Activated CD4-positive, alpha-beta memory T cell treated with anti-CD3 and anti-CD28 coated beads, Interleukin-2, amount 10 ng/mL, durations not matched to agents 7 days and 5 days (primary cell): ENCODE results near the gene ADGRL3. TPM values are rescaled to one million over a fixed set of nuclear protein-coding genes. Genes with fewer than 3 reads are reported as not detected.

Experiments used
- CTCF ChIA-PET: fragments of 350-600 bp; sonication (Branson Sonifier 250); formaldehyde crosslinking; loops from one replicate; lab custom pipeline; 2021; ENCODE audit warnings: antibody characterized with exemption, inconsistent platforms; lab: Charles Lee
- POLR2A ChIA-PET: fragments of 350-600 bp; sonication (Branson Sonifier 250); formaldehyde crosslinking; loops from one replicate; lab custom pipeline; 2021; ENCODE audit warnings: antibody characterized with exemption; lab: Charles Lee
- DNase-seq: peaks from one replicate; pipeline ENCODE4 v3.0.0-alpha.2; 2020
- H3K27ac Mint-ChIP-seq: one replicate; pipeline ENCODE4 v1.8.0; 2021; ENCODE audit warnings: mild to moderate bottlenecking, mixed read lengths
- H3K27me3 Mint-ChIP-seq: one replicate; pipeline ENCODE4 v1.8.0; 2021; ENCODE audit warnings: mixed read lengths
- H3K36me3 Mint-ChIP-seq: one replicate; pipeline ENCODE4 v1.8.0; 2021; ENCODE audit warnings: low read depth, mixed read lengths
- H3K4me1 Mint-ChIP-seq: one replicate; pipeline ENCODE4 v1.8.0; 2021; ENCODE audit warnings: mixed read lengths
- H3K4me3 Mint-ChIP-seq: one replicate; pipeline ENCODE4 v1.8.0; 2021; ENCODE audit warnings: mild to moderate bottlenecking, mixed read lengths
- H3K9me3 Mint-ChIP-seq: one replicate; pipeline ENCODE4 v1.8.0; 2021; ENCODE audit warnings: mixed read lengths
- total RNA-seq, 2 experiments: library from RNA; stranded (reverse); gene quantifications; one replicate each; pipeline ENCODE4 v1.2.3, GENCODE V29; 2021

ADGRL3 gene
- total RNA-seq, 2 experiments from 2014 or later = not detected

DNA sequence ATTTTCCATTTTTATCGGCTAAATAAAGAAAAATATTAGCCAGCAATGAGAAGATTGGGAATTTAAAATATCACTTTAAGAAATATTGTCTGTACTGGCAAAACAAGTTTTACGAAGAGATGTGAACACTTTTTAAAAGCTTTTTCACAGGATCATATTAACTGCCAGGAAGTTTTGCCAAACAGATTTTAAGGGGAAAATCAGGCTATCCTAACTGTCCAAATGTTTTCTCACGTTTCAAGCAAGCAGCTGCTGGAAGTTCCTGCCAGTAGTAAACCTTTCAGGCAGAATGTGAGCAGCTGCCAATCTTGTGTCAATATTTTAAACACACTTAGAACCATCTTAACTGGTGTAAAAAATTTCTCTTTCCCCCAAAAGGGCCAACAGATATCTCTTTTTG is 101.1 kb downstream of the ADGRL3 start:
- ChIA-PET POLR2A (interaction anchor here (0.6 kb wide), 1 partner anchor 13 kb away, joined by 4 read pairs; no protein-coding TSS in a partner anchor), CTCF (no interaction called here)
- DNase-seq = no peak
- peaks cover 3% of the 10 kb centered on the region for H3K9me3 Mint-ChIP-seq
- H3K27me3 Mint-ChIP-seq = no peaks in the 10 kb centered on the region
- no peak overlapping the region for H3K27ac Mint-ChIP-seq
- H3K4me3 Mint-ChIP-seq = no peak overlapping the region
- H3K36me3 Mint-ChIP-seq = no peaks in the 10 kb centered on the region
- H3K4me1 Mint-ChIP-seq = no peaks in the 10 kb centered on the region

DNA sequence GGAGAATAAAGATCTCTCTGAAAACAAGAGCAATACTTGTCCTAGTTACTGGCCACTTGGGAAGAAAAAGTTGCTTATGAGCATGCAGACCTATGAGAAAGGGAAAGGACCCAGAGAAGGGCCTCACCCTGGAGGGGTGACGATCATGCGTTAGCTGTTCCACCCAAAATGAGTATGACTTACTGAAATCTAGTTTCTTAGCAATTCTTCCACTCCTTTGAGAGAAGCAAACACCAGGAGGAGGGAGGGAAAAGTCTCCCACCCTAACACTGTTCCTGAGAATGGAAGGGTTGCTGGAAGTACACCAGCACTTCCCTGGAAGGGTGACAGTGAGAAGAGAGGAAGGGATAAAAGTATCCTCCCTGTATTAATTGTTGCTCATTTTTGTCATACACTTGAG is 107.9 kb downstream of the ADGRL3 start:
- H3K36me3 Mint-ChIP-seq = no peaks in the 10 kb centered on the region
- no peaks in the 10 kb centered on the region for H3K27me3 Mint-ChIP-seq
- H3K9me3 Mint-ChIP-seq = no peaks in the 10 kb centered on the region
- H3K4me1 Mint-ChIP-seq = no peaks in the 10 kb centered on the region
- H3K27ac Mint-ChIP-seq = no peak overlapping the region
- no peak overlapping the region for H3K4me3 Mint-ChIP-seq
- CTCF ChIA-PET = no interaction called here
- DNase-seq = no peak
- POLR2A ChIA-PET = no interaction called here

DNA sequence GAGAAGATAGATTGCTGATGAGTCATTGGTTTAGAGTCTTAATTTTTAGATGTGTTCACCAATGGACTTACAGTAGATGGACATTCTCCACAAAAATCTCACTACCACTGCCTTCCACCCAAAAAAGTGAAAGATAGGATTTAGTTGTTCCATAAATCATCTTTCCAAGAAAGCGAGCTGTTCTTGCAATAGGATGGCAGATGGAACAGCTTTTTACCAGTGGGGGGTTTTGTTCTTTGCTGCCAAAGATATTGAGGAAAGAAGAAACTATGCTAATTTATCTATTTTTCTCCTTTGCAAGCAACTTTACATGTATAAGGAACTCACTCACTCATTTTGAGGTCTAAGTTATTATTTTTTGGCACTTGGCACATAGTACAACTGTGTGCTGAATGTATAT is 109.5 kb downstream of the ADGRL3 start:
- Mint-ChIP-seq H3K36me3 (no peaks in the 10 kb centered on the region), H3K27me3 (no peaks in the 10 kb centered on the region), H3K27ac (no peak overlapping the region), H3K4me1 (no peaks in the 10 kb centered on the region), H3K4me3 (no peak overlapping the region), H3K9me3 (no peaks in the 10 kb centered on the region)
- no peak for DNase-seq
- ChIA-PET POLR2A (no interaction called here), CTCF (no interaction called here)

DNA sequence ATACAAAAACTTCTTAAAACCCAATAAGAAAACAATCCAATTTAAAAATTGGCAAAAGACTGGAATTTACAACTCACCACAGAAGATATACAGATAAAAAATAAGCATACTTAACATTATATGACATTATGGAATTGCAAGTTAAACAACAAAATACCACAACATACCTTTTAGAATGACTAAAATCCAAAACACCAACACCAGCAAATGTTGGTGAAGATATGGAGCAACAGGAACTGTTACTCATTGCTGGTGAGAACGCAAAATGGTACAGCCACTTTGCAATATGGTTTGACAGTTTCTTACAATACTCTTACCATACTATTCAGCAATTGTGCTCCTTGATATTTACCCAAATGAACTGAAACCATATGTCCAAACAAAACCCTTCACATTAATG is 112.4 kb downstream of the ADGRL3 start:
- Mint-ChIP-seq H3K4me1 (no peaks in the 10 kb centered on the region), H3K4me3 (no peak overlapping the region), H3K36me3 (no peaks in the 10 kb centered on the region), H3K27ac (no peak overlapping the region), H3K27me3 (no peaks in the 10 kb centered on the region), H3K9me3 (no peaks in the 10 kb centered on the region)
- DNase-seq = no peak
- ChIA-PET POLR2A (no interaction called here), CTCF (no interaction called here)

DNA sequence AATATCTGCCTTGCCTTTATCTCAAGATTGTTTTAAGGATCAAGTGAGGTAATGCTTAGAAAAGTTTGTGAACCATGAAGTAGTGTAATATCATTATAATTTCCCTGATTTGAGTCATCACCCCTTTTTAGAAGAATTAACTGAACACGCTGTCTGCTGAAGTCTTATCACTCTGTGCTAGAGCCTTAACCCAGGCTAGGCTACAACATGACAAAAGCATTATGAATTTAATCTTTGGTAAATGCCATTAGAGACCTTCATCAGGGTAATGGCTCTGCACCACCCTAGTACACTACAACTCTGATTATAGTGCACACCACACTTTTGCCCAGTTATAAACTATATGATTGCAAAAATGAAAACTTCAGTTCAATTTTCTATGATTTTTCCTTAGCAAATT is 118.3 kb downstream of the ADGRL3 start:
- Mint-ChIP-seq H3K27me3 (no peaks in the 10 kb centered on the region), H3K27ac (no peak overlapping the region), H3K4me3 (no peak overlapping the region), H3K9me3 (peaks cover 8% of the 10 kb centered on the region), H3K36me3 (no peaks in the 10 kb centered on the region), H3K4me1 (no peaks in the 10 kb centered on the region)
- ChIA-PET CTCF (no interaction called here), POLR2A (no interaction called here)
- DNase-seq = no peak

DNA sequence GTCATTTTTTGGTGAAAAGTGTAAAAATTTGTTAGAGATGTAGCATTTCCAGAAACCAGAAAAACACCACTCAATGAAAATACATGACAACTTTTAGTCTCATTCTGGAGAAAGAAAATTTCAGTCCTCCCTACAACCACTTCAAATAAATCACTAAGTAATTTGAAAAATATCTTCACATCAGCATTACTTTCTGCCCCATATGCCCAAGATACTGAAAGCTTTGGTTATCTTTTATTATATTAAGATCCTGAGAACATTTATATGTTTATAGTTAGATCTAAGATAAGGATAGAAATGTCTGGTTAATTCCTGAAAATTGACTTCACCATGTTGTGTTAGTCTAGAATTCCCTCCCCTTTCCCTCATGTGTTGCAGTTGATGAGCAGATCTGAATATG is 119.0 kb downstream of the ADGRL3 start:
- H3K4me1 Mint-ChIP-seq = no peaks in the 10 kb centered on the region
- peaks cover 12% of the 10 kb centered on the region for H3K9me3 Mint-ChIP-seq
- H3K27ac Mint-ChIP-seq = no peak overlapping the region
- H3K27me3 Mint-ChIP-seq = no peaks in the 10 kb centered on the region
- H3K36me3 Mint-ChIP-seq = no peaks in the 10 kb centered on the region
- ChIA-PET CTCF (no interaction called here), POLR2A (no interaction called here)
- H3K4me3 Mint-ChIP-seq = no peak overlapping the region
- DNase-seq = no peak

DNA sequence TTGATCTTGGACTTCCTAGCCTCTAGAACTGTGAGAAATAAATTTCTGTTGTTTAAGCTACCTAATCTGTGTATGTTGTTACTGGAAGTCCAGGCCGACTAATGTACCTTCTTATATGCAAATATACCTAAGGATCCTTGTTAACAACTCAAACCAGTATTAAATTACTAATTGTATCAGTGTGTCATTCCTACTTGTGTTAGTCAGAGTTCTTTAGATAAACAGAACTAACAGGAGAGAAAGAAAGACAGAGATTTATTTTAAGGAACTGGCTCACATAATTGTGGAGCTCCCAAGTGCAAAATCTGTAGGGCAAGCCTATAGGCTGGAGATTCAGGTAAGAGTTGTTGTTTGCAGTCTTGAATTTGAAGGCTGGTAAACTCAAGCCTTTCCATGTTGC is 120.0 kb downstream of the ADGRL3 start:
- Mint-ChIP-seq H3K36me3 (no peaks in the 10 kb centered on the region), H3K4me1 (no peaks in the 10 kb centered on the region), H3K27me3 (no peaks in the 10 kb centered on the region), H3K27ac (no peak overlapping the region), H3K9me3 (peaks cover 12% of the 10 kb centered on the region), H3K4me3 (no peak overlapping the region)
- ChIA-PET CTCF (no interaction called here), POLR2A (no interaction called here)
- no peak for DNase-seq

DNA sequence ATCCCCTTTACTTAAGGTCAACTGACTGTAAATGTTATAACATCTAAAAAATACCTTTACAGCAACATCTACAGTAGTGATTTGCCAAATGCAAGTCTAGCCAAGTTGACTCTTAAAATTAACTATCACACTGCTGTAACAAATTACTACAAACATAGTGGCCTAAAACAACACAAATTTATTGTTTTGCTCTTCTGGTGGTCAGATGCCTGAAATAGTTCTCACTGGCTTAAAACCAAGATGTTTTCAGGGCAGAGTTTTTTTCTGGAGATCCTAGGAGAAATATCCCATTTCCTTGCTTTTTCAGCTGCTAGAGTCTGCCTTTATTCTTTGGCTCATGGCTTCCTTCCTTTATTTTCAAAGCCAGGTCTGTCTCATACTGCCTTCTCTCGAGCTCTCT is 120.5 kb downstream of the ADGRL3 start:
- no peak for DNase-seq
- no peaks in the 10 kb centered on the region for H3K36me3 Mint-ChIP-seq

DNA sequence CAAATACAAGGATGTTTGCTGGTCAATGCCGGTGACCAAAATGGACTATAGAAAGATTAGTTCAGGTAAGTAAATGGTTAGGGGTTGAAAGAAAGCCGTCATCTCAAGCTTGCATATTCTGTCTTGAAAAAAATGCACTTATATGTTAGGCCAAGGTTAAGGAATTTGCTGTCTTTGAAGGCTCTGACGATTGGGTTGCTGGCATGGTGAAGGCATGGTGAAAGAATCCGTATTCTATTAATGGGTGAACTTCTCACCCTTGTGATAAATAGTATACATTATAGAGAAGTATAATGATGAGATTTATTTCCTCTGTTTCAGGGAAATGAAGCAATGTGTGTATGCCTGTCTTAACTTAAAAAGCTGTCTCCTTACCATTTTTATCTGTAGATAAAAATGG is 132.6 kb downstream of the ADGRL3 start:
- no peak overlapping the region for H3K27ac Mint-ChIP-seq
- ChIA-PET POLR2A (no interaction called here), CTCF (no interaction called here)
- no peaks in the 10 kb centered on the region for H3K4me1 Mint-ChIP-seq
- H3K36me3 Mint-ChIP-seq = no peaks in the 10 kb centered on the region
- no peak overlapping the region for H3K4me3 Mint-ChIP-seq
- no peak for DNase-seq
- H3K9me3 Mint-ChIP-seq = peaks cover 6% of the 10 kb centered on the region
- no peaks in the 10 kb centered on the region for H3K27me3 Mint-ChIP-seq

More for the DNA sequence above, 120.5 kb downstream of the ADGRL3 start:
- Mint-ChIP-seq H3K27ac (no peak overlapping the region), H3K4me1 (no peaks in the 10 kb centered on the region), H3K9me3 (peaks cover 12% of the 10 kb centered on the region), H3K4me3 (no peak overlapping the region), H3K27me3 (no peaks in the 10 kb centered on the region)
- POLR2A ChIA-PET = no interaction called here
- CTCF ChIA-PET = no interaction called here

DNA sequence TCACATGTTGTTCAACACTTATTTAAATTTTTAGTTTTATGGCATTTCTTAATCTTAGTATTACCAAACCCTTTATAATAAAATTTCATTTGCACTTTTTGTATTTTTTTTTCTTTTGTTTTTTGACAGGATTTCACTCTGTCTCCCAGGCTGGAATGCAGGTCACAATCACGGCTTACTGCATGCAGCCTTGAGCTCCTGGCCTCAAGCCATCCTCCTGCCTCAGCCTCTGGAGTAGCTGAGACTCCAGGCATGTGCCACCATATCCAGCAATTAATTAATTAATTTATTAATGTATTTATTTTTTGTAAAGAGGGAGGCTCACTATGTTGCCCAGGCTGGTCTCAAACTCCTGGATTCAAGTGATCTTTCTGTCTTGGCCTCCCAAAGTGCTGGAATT is 133.4 kb downstream of the ADGRL3 start:
- H3K27ac Mint-ChIP-seq = no peak overlapping the region
- ChIA-PET CTCF (no interaction called here), POLR2A (no interaction called here)
- peaks cover 6% of the 10 kb centered on the region for H3K9me3 Mint-ChIP-seq
- no peaks in the 10 kb centered on the region for H3K27me3 Mint-ChIP-seq
- DNase-seq = no peak
- no peak overlapping the region for H3K4me3 Mint-ChIP-seq
- no peaks in the 10 kb centered on the region for H3K36me3 Mint-ChIP-seq
- no peaks in the 10 kb centered on the region for H3K4me1 Mint-ChIP-seq

DNA sequence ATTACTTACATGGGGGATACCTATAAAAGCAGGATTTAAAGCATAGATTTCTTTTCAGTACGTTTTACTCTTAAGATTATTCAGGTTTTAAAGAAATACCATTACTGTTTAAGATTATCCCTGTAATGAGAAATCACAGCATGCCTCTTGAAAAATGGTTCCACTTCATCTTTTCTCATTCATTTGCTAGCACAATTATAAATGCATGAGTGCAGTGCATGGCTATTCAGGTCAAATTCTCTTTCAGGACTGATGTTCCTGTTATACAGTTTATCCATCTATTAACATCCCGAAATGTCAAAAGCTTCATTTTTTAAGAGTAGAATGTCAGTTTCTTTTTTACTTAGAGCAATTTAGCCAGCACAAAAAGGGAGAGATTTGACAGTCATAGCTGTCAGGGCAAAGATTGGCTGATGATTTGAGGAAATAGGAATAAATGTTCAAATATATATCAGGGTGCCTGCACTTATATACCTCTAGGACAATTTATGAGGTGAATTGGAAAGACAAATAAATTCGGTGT is 135.2 kb downstream of the ADGRL3 start:
- H3K27me3 Mint-ChIP-seq = no peaks in the 10 kb centered on the region
- H3K9me3 Mint-ChIP-seq = peaks cover 2% of the 10 kb centered on the region
- DNase-seq = no peak
- ChIA-PET POLR2A (no interaction called here), CTCF (no interaction called here)
- no peaks in the 10 kb centered on the region for H3K36me3 Mint-ChIP-seq
- no peak overlapping the region for H3K27ac Mint-ChIP-seq
- no peak overlapping the region for H3K4me3 Mint-ChIP-seq
- H3K4me1 Mint-ChIP-seq = no peaks in the 10 kb centered on the region

DNA sequence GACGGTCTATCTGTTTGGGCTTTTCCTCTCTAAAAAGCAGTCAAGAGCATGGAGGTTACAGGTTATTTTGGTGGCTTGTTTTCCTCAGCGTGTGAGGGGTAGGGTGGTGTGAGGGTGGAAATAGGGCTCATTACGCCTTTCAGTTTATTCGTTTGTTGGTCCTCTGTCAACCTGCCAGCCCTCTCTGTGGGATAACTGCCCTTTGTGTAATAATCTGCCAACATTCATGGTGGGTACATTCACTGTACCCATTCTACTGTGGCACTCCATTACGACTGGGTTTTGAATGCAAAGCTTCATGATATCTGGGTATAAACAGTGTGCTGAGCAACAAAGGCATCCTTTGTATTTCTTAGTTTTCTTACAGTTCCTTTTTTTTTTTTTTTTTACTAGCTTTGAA is 136.4 kb downstream of the ADGRL3 start:
- Mint-ChIP-seq H3K4me1 (no peaks in the 10 kb centered on the region), H3K27ac (no peak overlapping the region), H3K36me3 (no peaks in the 10 kb centered on the region), H3K27me3 (no peaks in the 10 kb centered on the region), H3K4me3 (no peak overlapping the region), H3K9me3 (no peaks in the 10 kb centered on the region)
- ChIA-PET POLR2A (no interaction called here), CTCF (no interaction called here)
- DNase-seq = no peak

DNA sequence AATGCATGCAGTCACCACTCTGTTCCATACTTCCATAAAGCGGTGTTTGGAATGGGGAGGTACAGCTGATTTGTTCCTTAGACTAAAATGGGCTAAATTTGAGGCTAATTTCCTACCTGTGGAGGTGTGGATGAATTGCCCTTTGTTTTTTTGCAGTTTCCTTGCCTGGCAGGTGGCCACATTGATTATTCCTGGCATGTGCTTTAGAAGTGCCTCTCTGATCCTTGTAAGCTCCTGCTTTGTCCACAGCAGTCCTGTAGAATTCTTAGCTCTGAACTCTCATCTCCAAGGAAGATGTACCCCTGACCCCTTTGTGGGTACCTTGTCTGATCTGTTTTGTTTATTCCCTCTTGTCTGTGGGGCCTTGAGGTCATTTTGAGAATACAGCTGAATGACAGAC is 136.8 kb downstream of the ADGRL3 start:
- no peak for DNase-seq
- Mint-ChIP-seq H3K4me1 (no peaks in the 10 kb centered on the region), H3K27ac (no peak overlapping the region), H3K4me3 (no peak overlapping the region), H3K9me3 (no peaks in the 10 kb centered on the region), H3K27me3 (no peaks in the 10 kb centered on the region), H3K36me3 (no peaks in the 10 kb centered on the region)
- ChIA-PET POLR2A (no interaction called here), CTCF (no interaction called here)

DNA sequence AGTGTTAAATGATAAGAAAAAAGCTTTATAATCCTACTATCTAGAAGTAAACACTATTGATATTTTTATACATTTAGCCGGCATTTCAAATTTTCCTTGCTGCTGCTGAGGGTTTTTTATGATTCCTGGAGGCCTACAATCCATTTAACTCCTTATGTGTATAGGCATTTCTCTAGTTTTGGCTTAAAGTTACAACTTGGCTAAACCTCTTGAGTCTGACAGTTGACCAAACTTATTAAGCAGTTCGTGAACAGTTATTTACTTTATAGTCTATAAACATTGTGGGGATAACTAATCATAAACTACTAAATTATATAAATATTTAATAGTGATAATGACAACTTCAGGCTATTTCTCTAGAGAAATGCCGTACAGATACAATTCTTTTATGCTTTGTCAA is 141.9 kb downstream of the ADGRL3 start:
- no peak overlapping the region for H3K27ac Mint-ChIP-seq
- H3K9me3 Mint-ChIP-seq = no peaks in the 10 kb centered on the region
- ChIA-PET POLR2A (no interaction called here), CTCF (no interaction called here)
- H3K4me3 Mint-ChIP-seq = no peak overlapping the region
- no peaks in the 10 kb centered on the region for H3K27me3 Mint-ChIP-seq
- DNase-seq = no peak
- H3K4me1 Mint-ChIP-seq = no peaks in the 10 kb centered on the region
- H3K36me3 Mint-ChIP-seq = no peaks in the 10 kb centered on the region
